BE2C (cell line): ENCODE measurements around the gene RGPD4.

Experiments
- DNase-seq: peaks from one replicate; pipeline ENCODE4 v3.0.0-alpha.2; 2020
- H3K27me3 ChIP-seq: fragments of 250-450 bp; sonication (Bioruptor Pico); 2 replicates; pipeline ENCODE4 v1.5.1; 2020; ENCODE audit warnings: mild to moderate bottlenecking
- H3K36me3 ChIP-seq: fragments of 250-450 bp; sonication (Bioruptor Pico); 2 replicates; pipeline ENCODE4 v1.5.1; 2020; ENCODE audit warnings: mild to moderate bottlenecking
- H3K4me1 ChIP-seq: fragments of 250-450 bp; sonication (Bioruptor Pico); 2 replicates; pipeline ENCODE4 v1.5.1; 2020
- H3K4me3 ChIP-seq: 2 replicates; pipeline ENCODE4 v1.5.1; 2011; ENCODE audit warnings: low read depth, low read length
- H3K9me3 ChIP-seq: fragments of 250-450 bp; sonication (Bioruptor Pico); 2 replicates; pipeline ENCODE4 v1.5.1; 2020
- CTCF ChIP-seq: IDR thresholded peaks from 2 replicates; pipeline ENCODE4 v1.5.1; 2012; ENCODE audit warnings: mild to moderate bottlenecking, low read depth, low read length

The RGPD4 gene

DNA sequence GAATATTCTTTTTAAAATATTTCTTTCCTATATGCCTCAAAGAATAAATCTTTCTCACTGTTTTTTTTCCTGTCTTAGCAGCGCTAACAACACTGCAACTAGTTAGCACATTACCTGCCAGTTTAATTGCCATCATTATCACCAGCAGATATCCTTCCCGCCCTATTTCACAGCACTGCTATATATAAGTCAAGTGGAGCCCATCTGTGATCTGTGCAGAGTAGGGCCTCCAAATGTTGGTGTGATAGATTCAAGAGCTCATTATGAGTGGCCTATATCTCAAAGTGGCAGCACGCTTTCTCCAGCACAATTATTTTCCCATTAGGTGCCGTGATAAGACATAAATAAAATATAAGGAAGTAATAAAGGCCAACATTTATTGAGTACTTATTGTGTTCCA, 19.8 kb upstream of the RGPD4 start:
- Histone ChIP-seq H3K4me1 (no peaks in the 10 kb centered on the region), H3K36me3 (no peaks in the 10 kb centered on the region), H3K27me3 (no peaks in the 10 kb centered on the region), H3K9me3 (no peaks in the 10 kb centered on the region), H3K4me3 (no peak overlapping the region)
- no peak for DNase-seq
- TF ChIP-seq CTCF: no peak

DNA sequence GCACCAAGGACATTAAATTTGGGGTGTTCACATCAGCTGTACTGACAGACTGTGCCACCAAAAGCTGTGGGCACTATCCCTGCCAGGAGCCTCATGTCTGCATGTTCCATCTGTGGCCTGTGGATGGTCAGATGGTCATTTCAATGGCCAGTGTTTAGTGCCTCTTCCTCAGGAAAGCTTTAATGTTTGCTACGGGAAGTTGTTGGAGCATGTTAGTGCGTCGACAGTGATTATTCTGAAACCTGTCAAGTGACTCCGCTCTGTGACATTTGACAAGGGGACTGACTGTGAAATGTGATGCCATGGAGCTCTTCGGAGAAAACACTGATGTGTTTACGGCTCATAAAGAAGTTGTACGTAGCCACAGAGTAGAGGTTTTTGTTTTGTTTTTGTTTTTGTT, 18.7 kb upstream of the RGPD4 start:
- H3K36me3 ChIP-seq: no peaks in the 10 kb centered on the region
- no peaks in the 10 kb centered on the region for H3K27me3 ChIP-seq
- no peaks in the 10 kb centered on the region for H3K9me3 ChIP-seq
- H3K4me1 ChIP-seq: no peaks in the 10 kb centered on the region
- DNase-seq: no peak
- no peak for TF ChIP-seq CTCF
- no peak overlapping the region for H3K4me3 ChIP-seq

DNA sequence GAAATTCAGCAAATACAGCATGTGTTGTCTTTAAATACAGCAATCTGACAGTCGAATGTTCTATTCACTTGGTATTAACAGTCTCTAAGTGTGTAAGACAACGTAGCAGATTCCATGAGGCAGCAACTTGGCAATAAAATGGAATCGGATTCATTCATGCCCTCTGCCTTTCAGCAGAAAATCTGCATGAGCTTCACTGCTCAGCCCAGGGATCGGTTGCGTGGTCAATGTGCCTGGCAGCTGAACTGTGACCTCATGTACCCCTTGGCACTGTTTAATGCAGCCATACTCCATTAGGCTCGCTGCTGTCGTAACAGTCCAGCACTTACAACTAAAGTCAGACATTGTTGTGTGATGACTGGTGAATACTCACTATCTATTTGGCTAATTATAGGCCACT, 17.7 kb upstream of the RGPD4 start:
- no peak for DNase-seq
- no peaks in the 10 kb centered on the region for H3K4me1 ChIP-seq
- no peak for TF ChIP-seq CTCF
- no peaks in the 10 kb centered on the region for H3K9me3 ChIP-seq
- no peaks in the 10 kb centered on the region for H3K27me3 ChIP-seq
- no peak overlapping the region for H3K4me3 ChIP-seq
- H3K36me3 ChIP-seq: no peaks in the 10 kb centered on the region

DNA sequence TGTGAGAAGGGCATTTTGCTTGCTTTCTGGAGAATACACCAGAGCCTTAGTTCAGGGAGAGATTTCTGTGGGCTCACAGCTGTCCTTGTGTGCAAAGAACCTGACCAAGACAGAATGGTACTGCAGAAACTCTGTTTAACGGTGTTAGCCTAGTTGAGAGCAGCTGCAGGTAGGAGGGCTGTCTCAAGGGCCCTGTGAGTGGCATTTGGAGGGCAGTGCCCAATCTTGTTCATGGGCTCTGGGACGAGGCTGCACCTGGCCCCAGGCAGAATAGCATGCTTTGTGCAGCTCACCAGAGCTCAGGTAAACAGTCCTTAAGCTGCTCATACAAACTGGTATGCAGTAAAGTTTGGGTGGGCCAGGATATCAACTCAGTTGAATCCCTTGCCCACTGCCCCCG, 16.9 kb upstream of the RGPD4 start:
- Histone ChIP-seq H3K9me3 (no peaks in the 10 kb centered on the region), H3K36me3 (no peaks in the 10 kb centered on the region), H3K27me3 (no peaks in the 10 kb centered on the region), H3K4me1 (no peaks in the 10 kb centered on the region), H3K4me3 (no peak overlapping the region)
- no peak for DNase-seq
- TF ChIP-seq CTCF: no peak

DNA sequence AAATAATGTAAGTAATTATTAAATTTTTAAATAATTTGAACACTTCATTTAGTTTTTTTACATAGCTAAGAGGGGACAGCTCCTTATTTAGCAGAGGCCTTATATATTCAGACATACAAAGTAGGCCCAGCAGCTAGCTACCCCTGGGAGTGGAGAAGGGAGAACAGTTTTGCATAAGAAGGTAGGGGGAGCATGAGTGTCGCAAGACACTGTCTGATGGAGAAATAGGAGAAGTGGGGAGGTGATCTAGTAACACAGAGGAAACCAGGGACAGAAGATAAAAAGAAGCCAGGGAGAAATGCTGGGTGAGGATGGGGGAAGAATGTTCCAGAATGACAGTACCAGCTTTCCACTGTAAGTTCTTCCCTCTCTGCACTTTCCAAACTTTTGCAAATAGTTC, 16.0 kb upstream of the RGPD4 start:
- Histone ChIP-seq H3K4me1 (no peaks in the 10 kb centered on the region), H3K9me3 (no peaks in the 10 kb centered on the region), H3K36me3 (no peaks in the 10 kb centered on the region), H3K27me3 (no peaks in the 10 kb centered on the region), H3K4me3 (no peak overlapping the region)
- TF ChIP-seq CTCF: no peak
- DNase-seq: no peak

DNA sequence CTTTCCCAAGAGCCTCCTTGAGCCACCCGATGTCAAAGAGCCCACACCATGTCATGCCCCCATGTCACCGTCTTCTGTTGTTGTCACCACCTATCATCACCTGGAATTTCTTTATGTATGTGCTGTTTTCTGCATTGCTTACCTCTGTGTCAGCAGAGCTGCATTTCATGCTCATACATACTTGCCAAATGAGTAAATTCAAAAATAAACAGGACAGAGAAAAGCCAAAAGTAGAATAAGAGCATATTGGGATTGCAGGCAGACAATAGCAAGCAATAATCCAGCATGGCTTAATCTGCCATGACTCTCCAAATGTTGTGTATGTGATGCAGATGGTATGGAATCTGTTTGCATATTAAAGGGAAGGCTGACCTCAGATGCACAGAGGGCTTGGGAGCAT, 15.3 kb upstream of the RGPD4 start:
- Histone ChIP-seq H3K36me3 (no peaks in the 10 kb centered on the region), H3K9me3 (no peaks in the 10 kb centered on the region), H3K4me1 (no peaks in the 10 kb centered on the region), H3K27me3 (no peaks in the 10 kb centered on the region), H3K4me3 (no peak overlapping the region)
- DNase-seq: no peak
- TF ChIP-seq CTCF: no peak
